Neuronal stem cell (in vitro differentiated cells): ENCODE data around the gene PLSCR5. TPM values are rescaled to one million over a fixed set of nuclear protein-coding genes. Genes with fewer than 3 reads are reported as not detected.

Experiments used
- small RNA-seq: library from polyadenylated mRNA; stranded (forward); fragments of <200 nt; extraction: miRNeasy Mini kit (QIAGEN cat#:217004); gene quantifications from one replicate; pipeline ENCODE3, GENCODE V24; 2013; ENCODE audit not compliant: insufficient read depth

Gene PLSCR5

Small RNA genes lying within 50 kb of the gene (small RNA-seq; reads per million reads assigned to genes)
- not detected for gene RNU6-428P
